HEK293 (cell line): Measurements from ENCODE around the gene CIROP.

Experiments used
- CTCF ChIA-PET: fragments of 350-600 bp; formaldehyde crosslinking; extraction: SDS; loops from one replicate; lab custom pipeline; 2021; ENCODE audit warnings: antibody characterized with exemption; lab: Yijun Ruan, JAX
- POLR2A ChIA-PET: fragments of 300-600 bp; formaldehyde crosslinking; extraction: SDS; loops from one replicate; lab custom pipeline; 2020; ENCODE audit warnings: antibody characterized with exemption, inconsistent platforms; lab: Yijun Ruan, JAX
- H3K27ac ChIP-seq: fragments of 200-500 bp; sonication (Bioruptor generic); 2 replicates; pipeline ENCODE4 v1.5.1; 2014; ENCODE audit warnings: low read depth, low read length, control low read depth, inconsistent platforms; ENCODE audit errors: extremely low read depth
- H3K36me3 ChIP-seq, 2 experiments: fragments of 200-500 bp in 1 of 2; sonication (Bioruptor generic) in 1 of 2; 1 replicate in 1 of 2; 2 replicates in 1 of 2; pipeline ENCODE4 v1.5.1; 2014 to 2017; ENCODE audit warnings: inconsistent platforms in 2 of 2, low read length in 2 of 2; ENCODE audit not compliant: control insufficient read depth in 2 of 2, insufficient read depth in 1 of 2
- H3K4me1 ChIP-seq: fragments of 200-500 bp; sonication (Bioruptor generic); 2 replicates; pipeline ENCODE4 v1.5.1; 2014; ENCODE audit warnings: mild to moderate bottlenecking, low read length, inconsistent platforms; ENCODE audit not compliant: control insufficient read depth, insufficient read depth
- H3K4me3 ChIP-seq: 2 replicates; pipeline ENCODE4 v1.5.1; 2011; ENCODE audit warnings: low read depth, mild to moderate bottlenecking, control low read depth, low read length, moderate library complexity
- H3K9me3 ChIP-seq: fragments of 200-500 bp; sonication (Bioruptor generic); 2 replicates; pipeline ENCODE4 v1.5.1; 2014; ENCODE audit warnings: low read depth, low read length, inconsistent platforms; ENCODE audit not compliant: control insufficient read depth, insufficient read depth
- CTCF ChIP-seq: fragments of 450-650 bp; formaldehyde crosslinking; IDR thresholded peaks from 2 replicates; pipeline ENCODE4 v1.5.1; 2016; ENCODE audit warnings: missing biosample characterization, missing genetic modification characterization
- GLI2 ChIP-seq: fragments of 450-650 bp; formaldehyde crosslinking; IDR thresholded peaks from 2 replicates; pipeline ENCODE4; 2017; ENCODE audit warnings: missing biosample characterization, missing genetic modification characterization, low read depth, borderline replicate concordance
- HOXA7 ChIP-seq: sonication (generic); formaldehyde crosslinking; IDR thresholded peaks from 2 replicates; pipeline ENCODE4 v1.8.1; 2022; ENCODE audit warnings: missing genetic modification reagents, borderline replicate concordance
- IKZF3 ChIP-seq: fragments of 450-650 bp; IDR thresholded peaks from 2 replicates; pipeline ENCODE4 v1.5.0; 2018; ENCODE audit warnings: missing biosample characterization, mild to moderate bottlenecking, missing genetic modification characterization, moderate library complexity
- KLF8 ChIP-seq: fragments of 450-650 bp; formaldehyde crosslinking; IDR thresholded peaks from 2 replicates; pipeline ENCODE4 v1.5.1; 2016; ENCODE audit warnings: missing biosample characterization, missing genetic modification characterization
- MEIS1 ChIP-seq: sonication (generic); formaldehyde crosslinking; IDR thresholded peaks from 2 replicates; pipeline ENCODE4 v1.8.1; 2022; ENCODE audit warnings: missing genetic modification reagents, mild to moderate bottlenecking, borderline replicate concordance
- PRDM6 ChIP-seq: fragments of 450-650 bp; formaldehyde crosslinking; IDR thresholded peaks from 2 replicates; pipeline ENCODE4 v1.5.1; 2017; ENCODE audit warnings: missing biosample characterization, missing genetic modification characterization
- SP7 ChIP-seq: fragments of 450-650 bp; formaldehyde crosslinking; IDR thresholded peaks from 2 replicates; pipeline ENCODE4 v1.5.1; 2016; ENCODE audit warnings: missing biosample characterization, missing genetic modification characterization
- YY2 ChIP-seq: fragments of 450-650 bp; formaldehyde crosslinking; IDR thresholded peaks from 2 replicates; pipeline ENCODE4 v1.5.1; 2016; ENCODE audit warnings: missing biosample characterization, missing genetic modification characterization
- ZBTB20 ChIP-seq: fragments of 450-650 bp; formaldehyde crosslinking; IDR thresholded peaks from 2 replicates; pipeline ENCODE4 v1.5.1; 2016; ENCODE audit warnings: missing biosample characterization, missing genetic modification characterization
- ZNF140 ChIP-seq: fragments of 450-650 bp; formaldehyde crosslinking; IDR thresholded peaks from 2 replicates; pipeline ENCODE4 v1.5.1; 2016; ENCODE audit warnings: missing biosample characterization, missing genetic modification characterization
- ZNF157 ChIP-seq: fragments of 450-650 bp; formaldehyde crosslinking; IDR thresholded peaks from 2 replicates; pipeline ENCODE4 v1.5.1; 2016; ENCODE audit warnings: missing biosample characterization, missing genetic modification characterization
- ZNF223 ChIP-seq: fragments of 450-650 bp; formaldehyde crosslinking; IDR thresholded peaks from 2 replicates; pipeline ENCODE4 v1.5.1; 2016; ENCODE audit warnings: missing biosample characterization, missing genetic modification characterization
- ZNF248 ChIP-seq: fragments of 450-650 bp; formaldehyde crosslinking; IDR thresholded peaks from 2 replicates; pipeline ENCODE4 v1.5.1; 2017; ENCODE audit warnings: missing biosample characterization, missing genetic modification characterization
- ZNF302 ChIP-seq: fragments of 450-650 bp; formaldehyde crosslinking; IDR thresholded peaks from 2 replicates; pipeline ENCODE4 v1.5.1; 2016; ENCODE audit warnings: missing biosample characterization, missing genetic modification characterization, low read depth
- ZNF335 ChIP-seq: fragments of 450-650 bp; formaldehyde crosslinking; conservative IDR thresholded peaks from 2 replicates; pipeline ENCODE4 v1.5.1; 2016; ENCODE audit warnings: missing biosample characterization, missing genetic modification characterization
- ZNF350 ChIP-seq: fragments of 450-650 bp; formaldehyde crosslinking; IDR thresholded peaks from 2 replicates; pipeline ENCODE4 v1.5.0; 2017; ENCODE audit warnings: missing biosample characterization, mild to moderate bottlenecking, missing genetic modification characterization
- ZNF394 ChIP-seq: fragments of 450-650 bp; formaldehyde crosslinking; IDR thresholded peaks from 2 replicates; pipeline ENCODE4 v1.5.1; 2016; ENCODE audit warnings: missing biosample characterization, missing genetic modification characterization, mild to moderate bottlenecking, moderate library complexity, borderline replicate concordance
- ZNF398 ChIP-seq: fragments of 450-650 bp; formaldehyde crosslinking; IDR thresholded peaks from 2 replicates; pipeline ENCODE4 v1.5.1; 2017; ENCODE audit warnings: missing biosample characterization, missing genetic modification characterization
- ZNF510 ChIP-seq: fragments of 450-650 bp; formaldehyde crosslinking; IDR thresholded peaks from 2 replicates; pipeline ENCODE4 v1.5.1; 2018; ENCODE audit warnings: mild to moderate bottlenecking, missing genetic modification characterization, missing biosample characterization; ENCODE audit not compliant: insufficient replicate concordance
- ZNF530 ChIP-seq: fragments of 450-650 bp; formaldehyde crosslinking; IDR thresholded peaks from 2 replicates; pipeline ENCODE4 v1.5.1; 2016; ENCODE audit warnings: low read depth, missing biosample characterization, missing genetic modification characterization
- ZNF561 ChIP-seq: fragments of 450-650 bp; IDR thresholded peaks from 2 replicates; pipeline ENCODE4 v1.5.1; 2018; ENCODE audit warnings: missing biosample characterization, missing genetic modification characterization, borderline replicate concordance
- ZNF621 ChIP-seq: fragments of 450-650 bp; formaldehyde crosslinking; IDR thresholded peaks from 2 replicates; pipeline ENCODE4 v1.5.1; 2017; ENCODE audit warnings: missing biosample characterization, missing genetic modification characterization
- ZNF677 ChIP-seq: fragments of 450-650 bp; IDR thresholded peaks from 2 replicates; pipeline ENCODE4 v1.5.0; 2018; ENCODE audit warnings: missing biosample characterization, mild to moderate bottlenecking, missing genetic modification characterization, moderate library complexity
- ZNF692 ChIP-seq: fragments of 450-650 bp; formaldehyde crosslinking; IDR thresholded peaks from 2 replicates; pipeline ENCODE4 v1.5.1; 2016; ENCODE audit warnings: missing biosample characterization, missing genetic modification characterization
- ZNF701 ChIP-seq: fragments of 450-650 bp; formaldehyde crosslinking; IDR thresholded peaks from 2 replicates; pipeline ENCODE4 v1.5.1; 2016; ENCODE audit warnings: missing biosample characterization, missing genetic modification characterization
- ZNF785 ChIP-seq: fragments of 450-650 bp; formaldehyde crosslinking; IDR thresholded peaks from 2 replicates; pipeline ENCODE4 v1.5.1; 2016; ENCODE audit warnings: missing biosample characterization, missing genetic modification characterization
- TF ChIP-seq, protein P1 (sequence below): fragments of 450-650 bp; formaldehyde crosslinking; IDR thresholded peaks from 2 replicates; pipeline ENCODE4 v1.5.1; 2016; ENCODE audit warnings: missing biosample characterization, missing genetic modification characterization

CIROP gene

GRCh38 chr14:23056956-23057756, 47.6 kb downstream of the CIROP start, which contains the start of gene CDH24 (continued):
- TF ChIP-seq KLF8 (tag by site-specific recombination) (no peak; the same call in 1 of the 2 replicates), ZNF677 (tag by site-specific recombination) (no peak), ZNF223 (tag by site-specific recombination) (no peak)

DNA sequence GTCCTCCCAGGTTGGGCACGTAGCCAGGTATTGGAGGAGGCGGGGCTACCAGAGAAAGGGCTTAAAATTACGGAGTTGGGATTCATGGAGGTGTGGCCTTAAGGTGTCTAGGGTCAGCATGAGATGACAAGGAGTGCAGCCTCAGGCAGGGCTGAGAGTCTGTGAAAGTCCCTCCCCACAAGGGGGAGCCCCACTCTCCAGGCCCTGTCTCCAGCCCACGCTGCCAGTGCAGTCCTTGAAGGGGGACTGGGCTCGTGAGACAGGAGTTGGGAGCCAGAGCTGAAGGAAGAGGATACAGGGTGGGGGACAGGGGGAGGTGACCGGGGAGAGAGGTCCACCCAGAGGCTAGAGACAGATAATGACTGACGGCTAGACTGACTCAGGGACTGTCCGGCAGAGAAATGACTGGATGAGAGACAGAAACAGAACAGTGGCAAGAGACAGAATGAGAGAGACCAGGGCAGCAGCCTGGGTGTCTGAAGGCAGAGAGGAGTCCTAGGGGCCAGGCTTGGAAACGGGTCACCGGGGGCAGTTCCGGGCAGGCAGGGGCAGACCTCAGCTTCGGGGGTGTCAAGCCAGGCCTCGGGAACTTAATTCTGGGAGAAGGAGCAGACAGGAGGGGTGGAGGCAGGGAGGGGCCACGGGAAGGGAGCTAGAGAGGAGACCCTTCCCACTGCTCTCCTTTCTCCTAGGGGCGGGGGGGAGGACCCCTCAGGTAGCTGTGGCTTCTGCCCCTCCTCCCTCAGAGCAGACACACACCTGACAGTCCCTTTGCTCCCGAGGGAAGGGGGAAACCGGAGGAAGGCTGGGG, 48.4 kb downstream of the CIROP start:
- ChIA-PET POLR2A (interaction anchor here (0.7 to 2.1 kb wide), 9 partner anchors 13 to 136 kb away, joined by 3 to 8 read pairs (median 4); partner anchors contain the start of genes ACIN1 and AJUBA), CTCF (interaction anchor here (0.5 to 16.2 kb wide), 16 partner anchors 10 to 167 kb away, joined by 3 to 469 read pairs (median 4); partner anchors contain the start of genes AJUBA and HAUS4)
- peak overlapping the region; percentile 65 for H3K4me3 ChIP-seq
- no peaks in the 10 kb centered on the region for H3K9me3 ChIP-seq
- H3K27ac ChIP-seq: peak overlapping the region; percentile 73; the same call in 1 of the 2 replicates
- H3K4me1 ChIP-seq: peaks cover 4% of the 10 kb centered on the region; the same call in 1 of the 2 replicates
- H3K36me3 ChIP-seq: peaks cover 21 to 63% of the 10 kb centered on the region in 2 experiments
- no peak for TF ChIP-seq ZNF701 (tag by site-specific recombination)
- TF ChIP-seq ZNF510: no peak
- TF ChIP-seq PRDM6: no peak
- TF ChIP-seq ZNF561 (tag by site-specific recombination): no peak
- TF ChIP-seq ZNF335: peak; percentile 22; the same call in 1 of the 2 replicates
- no peak for TF ChIP-seq ZNF530 (tag by site-specific recombination)
- TF ChIP-seq ZNF398: peak; percentile 70
- TF ChIP-seq SP7 (tag by site-specific recombination): peak; percentile 31
- no peak for TF ChIP-seq ZNF248 (tag by site-specific recombination)
- TF ChIP-seq ZNF394 (tag by site-specific recombination): no peak
- no peak for TF ChIP-seq IKZF3 (tag by site-specific recombination)
- TF ChIP-seq, protein P1, sequence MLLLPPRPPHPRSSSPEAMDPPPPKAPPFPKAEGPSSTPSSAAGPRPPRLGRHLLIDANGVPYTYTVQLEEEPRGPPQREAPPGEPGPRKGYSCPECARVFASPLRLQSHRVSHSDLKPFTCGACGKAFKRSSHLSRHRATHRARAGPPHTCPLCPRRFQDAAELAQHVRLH (tag by site-specific recombination): no peak
- TF ChIP-seq HOXA7 (CRISPR knock-in tag): no peak
- no peak for TF ChIP-seq ZNF621 (tag by site-specific recombination)
- no peak for TF ChIP-seq YY2
- TF ChIP-seq ZNF302 (tag by site-specific recombination): no peak
- no peak for TF ChIP-seq ZNF785 (tag by site-specific recombination)
- peak; percentile 36; the same call in 1 of the 2 replicates for TF ChIP-seq ZBTB20 (tag by site-specific recombination)
- peak; percentile 91 for TF ChIP-seq CTCF
- no peak for TF ChIP-seq ZNF350 (tag by site-specific recombination)
- TF ChIP-seq GLI2 (tag by site-specific recombination): no peak
- TF ChIP-seq ZNF692 (tag by site-specific recombination): peak; percentile 46; the same call in 1 of the 2 replicates
- TF ChIP-seq ZNF157 (tag by site-specific recombination): no peak
- TF ChIP-seq ZNF140 (tag by site-specific recombination): no peak
- TF ChIP-seq MEIS1: no peak
